ENCODE measurements around the gene GNAZ. TPM values are rescaled to one million over a fixed set of nuclear protein-coding genes. Genes with fewer than 3 reads are reported as not detected.

Gene GNAZ
- total and polyA plus RNA-seq, 7 experiments from 2014 or later = 0.12 to 2.0 (median 0.31) TPM; not detected in 3

DNA sequence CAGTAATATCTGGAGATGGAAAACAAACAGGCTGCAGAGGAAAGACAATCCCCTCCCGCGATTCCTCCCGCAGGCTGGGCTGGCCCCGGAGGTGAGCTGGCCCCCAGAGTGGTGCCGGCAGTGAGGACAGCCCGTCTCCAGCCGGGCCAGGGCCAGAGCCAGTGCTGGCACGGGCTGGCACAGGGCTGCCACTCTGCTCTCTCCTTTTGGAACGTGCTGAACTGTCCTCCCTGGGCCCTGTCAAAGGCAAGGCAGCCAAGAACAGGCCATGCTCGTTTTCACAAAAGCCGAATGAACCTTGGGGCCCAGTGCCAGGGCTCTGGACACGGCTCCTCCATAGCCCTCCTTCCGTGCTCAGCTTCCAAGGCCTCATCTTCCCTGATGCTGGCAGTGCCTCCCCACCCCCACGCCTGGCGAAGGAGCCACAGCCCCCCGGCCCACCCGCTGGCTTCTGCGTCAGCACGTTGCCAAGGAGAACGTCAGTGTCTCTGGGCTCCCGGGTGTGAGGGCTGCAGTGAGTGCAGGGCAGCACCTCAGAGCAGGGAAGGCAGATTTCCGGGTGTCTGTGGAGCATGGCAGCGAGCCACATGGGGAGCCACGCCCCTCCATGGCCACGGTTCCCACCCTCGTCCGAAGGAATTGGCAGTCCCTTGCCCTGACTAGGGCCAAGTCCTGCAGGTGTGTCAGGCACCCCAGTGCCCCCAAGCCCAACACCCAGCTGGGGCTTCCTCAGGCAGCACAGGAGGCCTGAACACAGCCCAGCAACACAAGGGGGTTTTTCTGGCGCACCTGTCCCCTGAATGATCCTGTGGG, 28.6 kb downstream of the GNAZ start:
- CTCF ChIA-PET = interaction anchor here (1.0 kb wide), 1 partner anchor 407 kb away, joined by 3 read pairs; no protein-coding TSS in a partner anchor

GRCh38 chr22:23099531-23099804, 29.1 kb downstream of the GNAZ start:
- no peaks in the 10 kb centered on the region for H3K27me3 Mint-ChIP-seq
- ChIA-PET POLR2A (no interaction called here), CTCF (interaction anchor here (1.0 kb wide), 1 partner anchor 407 kb away, joined by 3 read pairs; no protein-coding TSS in a partner anchor)
- no peak overlapping the region for H3K4me3 Mint-ChIP-seq
- Histone ChIP-seq H3K36me3 (ENCODE audit: control insufficient read depth in 2 of 3, insufficient read depth in 3 of 3, low read length in 3 of 3) (no peaks in the 10 kb centered on the region), H3K27me3 (ENCODE audit: control insufficient read depth in 2 of 2, insufficient read depth in 2 of 2, low read length in 2 of 2) (no peaks in the 10 kb centered on the region), H3K4me1 (ENCODE audit: control insufficient read depth in 2 of 2, insufficient read depth in 2 of 2, low read length in 2 of 2) (no peaks in the 10 kb centered on the region), H3K4me3 (ENCODE audit: low read length) (no peak overlapping the region), H3K9me3 (ENCODE audit: control insufficient read depth in 2 of 3, low read length in 3 of 3) (no peaks in the 10 kb centered on the region), H3K27ac (ENCODE audit: low read depth, low read length) (no peak overlapping the region)
- H3K4me1 Mint-ChIP-seq = no peaks in the 10 kb centered on the region
- no peak overlapping the region for H3K27ac Mint-ChIP-seq
- intact Hi-C loops (cut with micrococcal nuclease) = no loop called here
- H3K9me3 Mint-ChIP-seq = no peaks in the 10 kb centered on the region
- no peaks in the 10 kb centered on the region for H3K36me3 Mint-ChIP-seq
- DNase-seq = no peak
- ATAC-seq = no peak

More for the DNA sequence above, 28.6 kb downstream of the GNAZ start:
- H3K27ac ChIP-seq (ENCODE audit: low read depth, low read length) = no peak overlapping the region
- H3K9me3 Mint-ChIP-seq = no peaks in the 10 kb centered on the region
- no peak overlapping the region for H3K27ac Mint-ChIP-seq
- H3K4me1 Mint-ChIP-seq = peaks cover 0 to 1% (median 0%) of the 10 kb centered on the region in 7 donors
- H3K4me3 ChIP-seq (ENCODE audit: low read length) = no peak overlapping the region
- no peaks in the 10 kb centered on the region for H3K27me3 Mint-ChIP-seq
- no peaks in the 10 kb centered on the region for H3K27me3 ChIP-seq (ENCODE audit: control insufficient read depth in 2 of 2, insufficient read depth in 2 of 2, low read length in 2 of 2)
- H3K36me3 Mint-ChIP-seq = no peaks in the 10 kb centered on the region
- no peaks in the 10 kb centered on the region for H3K4me1 ChIP-seq (ENCODE audit: control insufficient read depth in 2 of 2, insufficient read depth in 2 of 2, low read length in 2 of 2)
- no peaks in the 10 kb centered on the region for H3K9me3 ChIP-seq (ENCODE audit: control insufficient read depth in 2 of 3, low read length in 3 of 3)
- intact Hi-C loops (cut with micrococcal nuclease) = no loop called here
- no peak for DNase-seq
- H3K36me3 ChIP-seq (ENCODE audit: control insufficient read depth in 2 of 3, insufficient read depth in 3 of 3, low read length in 3 of 3) = no peaks in the 10 kb centered on the region
- no peak for ATAC-seq
- H3K4me3 Mint-ChIP-seq = no peak overlapping the region
- POLR2A ChIA-PET = no interaction called here

GRCh38 chr22:23100124-23100801, 29.9 kb downstream of the GNAZ start:
- no peaks in the 10 kb centered on the region for H3K27me3 ChIP-seq (ENCODE audit: control insufficient read depth in 2 of 2, insufficient read depth in 2 of 2, low read length in 2 of 2)
- no peaks in the 10 kb centered on the region for H3K9me3 Mint-ChIP-seq
- H3K36me3 ChIP-seq (ENCODE audit: control insufficient read depth in 2 of 3, insufficient read depth in 3 of 3, low read length in 3 of 3) = no peaks in the 10 kb centered on the region
- no peaks in the 10 kb centered on the region for H3K9me3 ChIP-seq (ENCODE audit: control insufficient read depth in 2 of 3, low read length in 3 of 3)
- ATAC-seq = no peak
- no peaks in the 10 kb centered on the region for H3K4me1 ChIP-seq (ENCODE audit: control insufficient read depth in 2 of 2, insufficient read depth in 2 of 2, low read length in 2 of 2)
- H3K27me3 Mint-ChIP-seq = no peaks in the 10 kb centered on the region
- ChIA-PET POLR2A (no interaction called here), CTCF (interaction anchor here (1.0 kb wide), 1 partner anchor 408 kb away, joined by 3 read pairs; no protein-coding TSS in a partner anchor)
- intact Hi-C loops (cut with micrococcal nuclease) = no loop called here
- H3K4me1 Mint-ChIP-seq = no peaks in the 10 kb centered on the region
- H3K4me3 Mint-ChIP-seq = no peak overlapping the region
- H3K36me3 Mint-ChIP-seq = no peaks in the 10 kb centered on the region
- no peak for DNase-seq
- H3K4me3 ChIP-seq (ENCODE audit: low read length) = no peak overlapping the region
- no peak overlapping the region for H3K27ac Mint-ChIP-seq
- no peak overlapping the region for H3K27ac ChIP-seq (ENCODE audit: low read depth, low read length)

DNA sequence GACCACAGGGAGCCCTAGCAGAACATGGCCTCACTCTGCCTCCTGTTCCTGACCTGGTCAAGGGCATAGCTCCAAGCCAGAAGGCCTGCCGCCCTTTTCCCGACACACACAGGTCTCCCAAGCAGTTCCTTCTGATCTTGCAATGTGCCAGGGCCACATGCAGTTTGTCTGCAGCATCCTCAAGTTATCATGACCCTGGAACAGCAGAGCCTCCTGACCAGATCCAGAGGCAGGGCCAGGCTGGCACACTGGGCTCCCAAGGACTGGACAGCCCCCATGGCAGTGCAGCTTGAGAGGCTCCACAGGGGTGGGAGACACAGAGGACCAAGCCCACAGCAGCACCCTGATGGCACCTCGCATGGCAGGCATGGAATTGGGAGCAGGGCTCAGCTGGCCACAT, 31.2 kb downstream of the GNAZ start:
- Mint-ChIP-seq H3K27ac (no peak overlapping the region), H3K36me3 (no peaks in the 10 kb centered on the region), H3K27me3 (no peaks in the 10 kb centered on the region), H3K4me3 (no peak overlapping the region), H3K9me3 (no peaks in the 10 kb centered on the region), H3K4me1 (no peaks in the 10 kb centered on the region)
- Histone ChIP-seq H3K27ac (ENCODE audit: low read depth, low read length) (no peak overlapping the region), H3K27me3 (ENCODE audit: control insufficient read depth in 2 of 2, insufficient read depth in 2 of 2, low read length in 2 of 2) (no peaks in the 10 kb centered on the region), H3K4me1 (ENCODE audit: control insufficient read depth in 2 of 2, insufficient read depth in 2 of 2, low read length in 2 of 2) (no peaks in the 10 kb centered on the region), H3K4me3 (ENCODE audit: low read length) (no peak overlapping the region), H3K36me3 (ENCODE audit: control insufficient read depth in 2 of 3, insufficient read depth in 3 of 3, low read length in 3 of 3) (no peaks in the 10 kb centered on the region), H3K9me3 (ENCODE audit: control insufficient read depth in 2 of 3, low read length in 3 of 3) (no peaks in the 10 kb centered on the region)
- DNase-seq = no peak
- ATAC-seq = no peak
- ChIA-PET POLR2A (no interaction called here), CTCF (no interaction called here)
- intact Hi-C loops (cut with micrococcal nuclease) = no loop called here

- Mint-ChIP-seq H3K4me3 (no peak overlapping the region), H3K27me3 (no peaks in the 10 kb centered on the region), H3K27ac (peak overlapping the region in 1 of 9 donors; percentile 51), H3K36me3 (no peaks in the 10 kb centered on the region), H3K4me1 (no peaks in the 10 kb centered on the region), H3K9me3 (no peaks in the 10 kb centered on the region)
- Histone ChIP-seq H3K4me1 (ENCODE audit: control insufficient read depth in 2 of 2, insufficient read depth in 2 of 2, low read length in 2 of 2) (no peaks in the 10 kb centered on the region), H3K27ac (ENCODE audit: low read depth, low read length) (no peak overlapping the region), H3K27me3 (ENCODE audit: control insufficient read depth in 2 of 2, insufficient read depth in 2 of 2, low read length in 2 of 2) (no peaks in the 10 kb centered on the region), H3K36me3 (ENCODE audit: control insufficient read depth in 2 of 3, insufficient read depth in 3 of 3, low read length in 3 of 3) (no peaks in the 10 kb centered on the region), H3K4me3 (ENCODE audit: low read length) (no peak overlapping the region), H3K9me3 (ENCODE audit: control insufficient read depth in 2 of 3, low read length in 3 of 3) (no peaks in the 10 kb centered on the region)
- ATAC-seq = no peak
- ChIA-PET CTCF (no interaction called here), POLR2A (no interaction called here)
- DNase-seq = no peak
- intact Hi-C loops (cut with micrococcal nuclease) = no loop called here
Measured at GRCh38 chr22:23102002-23102655, 31.8 kb downstream of the GNAZ start.

DNA sequence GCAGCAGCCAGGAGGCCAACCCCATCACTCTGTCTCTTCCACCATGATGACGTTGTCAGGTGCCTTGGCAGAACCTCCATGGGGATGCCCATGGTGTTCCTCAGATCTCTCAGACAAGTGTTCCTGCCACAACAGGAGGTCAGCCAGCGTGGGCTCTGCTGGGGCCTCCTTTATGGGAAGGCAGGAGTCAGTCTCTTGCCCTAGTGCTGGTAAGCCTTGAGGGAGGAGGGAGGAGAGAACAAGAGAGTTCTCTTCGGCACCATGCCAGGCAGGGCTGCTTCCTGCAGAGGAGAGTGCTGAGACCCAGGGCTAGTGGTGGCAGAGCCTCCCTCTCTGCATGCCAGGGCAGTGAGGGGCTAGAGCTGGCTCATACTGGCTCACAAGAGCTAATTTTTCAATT, 32.5 kb downstream of the GNAZ start:
- no peaks in the 10 kb centered on the region for H3K9me3 ChIP-seq (ENCODE audit: control insufficient read depth in 2 of 3, low read length in 3 of 3)
- Mint-ChIP-seq H3K27ac (no peak overlapping the region), H3K27me3 (no peaks in the 10 kb centered on the region), H3K4me3 (no peak overlapping the region), H3K36me3 (no peaks in the 10 kb centered on the region), H3K4me1 (no peaks in the 10 kb centered on the region), H3K9me3 (no peaks in the 10 kb centered on the region)
- ATAC-seq (no peak), DNase-seq (no peak)
- CTCF ChIA-PET = interaction anchor here (0.6 kb wide), 1 partner anchor 14 kb away, joined by 3 read pairs; no protein-coding TSS in a partner anchor
- no peaks in the 10 kb centered on the region for H3K27me3 ChIP-seq (ENCODE audit: control insufficient read depth in 2 of 2, insufficient read depth in 2 of 2, low read length in 2 of 2)
- H3K4me1 ChIP-seq (ENCODE audit: control insufficient read depth in 2 of 2, insufficient read depth in 2 of 2, low read length in 2 of 2) = no peaks in the 10 kb centered on the region
- H3K36me3 ChIP-seq (ENCODE audit: control insufficient read depth in 2 of 3, insufficient read depth in 3 of 3, low read length in 3 of 3) = no peaks in the 10 kb centered on the region
- H3K27ac ChIP-seq (ENCODE audit: low read depth, low read length) = no peak overlapping the region
- no peak overlapping the region for H3K4me3 ChIP-seq (ENCODE audit: low read length)
- intact Hi-C loops (cut with micrococcal nuclease) = no loop called here
- POLR2A ChIA-PET = no interaction called here

Measured in naive thymus-derived CD4-positive, alpha-beta T cell (primary cell).